A673 (cell line): ENCODE data around the gene PRUNE2. TPM values are rescaled to one million over a fixed set of nuclear protein-coding genes. Genes with fewer than 3 reads are reported as not detected.

Experiments used
- BruUV-seq: library from RNA; stranded (reverse); fragments of 400-500 nt; replicated peaks from 2 replicates; lab custom pipeline; 2021; lab: Mats Ljungman, UMichigan
- CTCF ChIA-PET: fragments of 300-600 bp; sonication (Branson Sonifier 250); formaldehyde crosslinking; loops from one replicate; lab custom pipeline; 2022; ENCODE audit warnings: antibody characterized with exemption; lab: Charles Lee
- POLR2A ChIA-PET: fragments of 300-600 bp; sonication (Branson Sonifier 250); formaldehyde crosslinking; loops from one replicate; lab custom pipeline; 2022; ENCODE audit warnings: antibody characterized with exemption; ENCODE audit not compliant: low non-redundant PET; lab: Charles Lee
- DNase-seq: peaks from one replicate; pipeline ENCODE4 v3.0.0-alpha.2; 2015; ENCODE audit warnings: low spot score
- H3K27ac ChIP-seq: fragments of 200-600 bp; sonication (generic); 2 replicates; pipeline ENCODE4 v1.5.1; 2016; ENCODE audit warnings: mixed run types, low read depth, mild to moderate bottlenecking, mixed read lengths, antibody characterized with exemption, low read length; ENCODE audit not compliant: poor library complexity, severe bottlenecking
- H3K27me3 ChIP-seq: fragments of 200-600 bp; sonication (generic); replicated peaks from 2 replicates; pipeline ENCODE4 v1.6.1; 2017; ENCODE audit warnings: mixed run types, low read depth, mild to moderate bottlenecking, mixed read lengths, antibody characterized with exemption, low read length; ENCODE audit not compliant: insufficient read depth, poor library complexity
- H3K36me3 ChIP-seq: fragments of 200-600 bp; sonication (generic); 2 replicates; pipeline ENCODE4 v1.6.1; 2016; ENCODE audit warnings: mixed run types, mild to moderate bottlenecking, mixed read lengths, antibody characterized with exemption, low read length; ENCODE audit not compliant: insufficient read depth, poor library complexity, severe bottlenecking
- H3K4me1 ChIP-seq: fragments of 200-600 bp; sonication (generic); 2 replicates; pipeline ENCODE4 v1.6.1; 2017; ENCODE audit warnings: mixed run types, mild to moderate bottlenecking, mixed read lengths, antibody characterized with exemption, low read length; ENCODE audit not compliant: insufficient read depth, poor library complexity, severe bottlenecking
- H3K4me3 ChIP-seq: fragments of 200-600 bp; sonication (generic); 2 replicates; pipeline ENCODE4 v1.5.1; 2016; ENCODE audit warnings: low read depth, mixed run types, mild to moderate bottlenecking, mixed read lengths, low read length; ENCODE audit not compliant: poor library complexity, severe bottlenecking
- H3K9me3 ChIP-seq: fragments of 200-600 bp; sonication (generic); 2 replicates; pipeline ENCODE4 v1.6.1; 2016; ENCODE audit warnings: mixed run types, low read depth, mild to moderate bottlenecking, mixed read lengths, antibody characterized with exemption, low read length; ENCODE audit not compliant: poor library complexity, severe bottlenecking
- EZH2 ChIP-seq: fragments of 200-600 bp; sonication (generic); IDR thresholded peaks from 2 replicates; pipeline ENCODE4 v1.6.1; 2017; ENCODE audit warnings: borderline replicate concordance, low read depth, mild to moderate bottlenecking, mixed read lengths, antibody characterized with exemption, low read length; ENCODE audit not compliant: poor library complexity, severe bottlenecking
- intact Hi-C: fragments of 100-400 bp; cut with micrococcal nuclease; formaldehyde crosslinking; loops from one replicate; pipeline ENCODE4 v1.10.0; 2022; ENCODE audit not compliant: unreplicated experiment
- total RNA-seq: library from RNA; stranded (reverse); gene quantifications from 2 replicates; pipeline ENCODE4 v1.2.3, GENCODE V29; 2021
- TF ChIP-seq, protein P1 (sequence below): fragments of 300-800, 200-600 bp; sonication (generic); conservative IDR thresholded peaks from 2 replicates; pipeline ENCODE4 v1.5.1; 2017; ENCODE audit warnings: low read depth, mild to moderate bottlenecking, antibody characterized with exemption, low read length, moderate library complexity, mixed read lengths

The PRUNE2 gene
- total RNA-seq, 1 experiment from 2014 or later, result not detected

DNA sequence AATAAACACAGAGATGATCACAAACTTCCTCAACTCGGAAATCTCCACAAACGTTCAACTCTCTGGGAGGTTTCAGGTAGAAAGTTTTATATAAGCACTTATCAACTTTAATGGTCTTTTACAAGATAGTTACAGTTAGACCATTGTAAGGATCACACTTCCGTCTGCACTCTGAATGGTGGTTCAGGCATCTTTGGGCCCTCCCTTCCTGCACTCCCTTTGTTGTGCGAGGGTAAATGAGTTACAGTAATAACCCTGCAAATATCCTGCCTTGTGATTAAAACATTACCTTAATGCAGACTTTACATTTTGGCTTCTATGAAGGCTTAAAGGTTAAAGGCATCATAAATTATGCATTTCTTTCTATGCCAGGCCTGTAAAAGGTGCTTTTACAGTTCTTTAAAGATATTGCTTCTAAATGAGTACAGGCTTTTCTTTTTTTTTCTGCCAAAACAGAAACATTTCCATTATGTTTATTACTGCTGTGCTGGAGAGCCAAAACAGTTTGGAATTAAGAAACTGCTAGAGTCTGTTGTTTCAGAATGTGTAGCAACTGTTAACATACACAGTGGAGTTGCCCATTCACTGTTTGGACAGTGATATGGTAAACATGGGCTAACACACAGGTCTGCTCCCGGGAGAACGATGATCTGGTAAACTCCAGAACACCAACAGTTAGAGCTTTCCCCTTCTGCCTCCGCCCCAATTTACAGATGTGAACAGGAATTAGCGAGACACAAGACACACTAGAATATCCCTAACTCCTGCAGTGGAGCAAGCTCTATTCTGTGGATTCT is 1.1 kb downstream of the PRUNE2 start:
- Histone ChIP-seq H3K4me3 (no peak overlapping the region), H3K4me1 (no peaks in the 10 kb centered on the region), H3K9me3 (no peaks in the 10 kb centered on the region), H3K36me3 (no peaks in the 10 kb centered on the region), H3K27me3 (peaks cover 86% of the 10 kb centered on the region), H3K27ac (no peak overlapping the region)
- no TSS peak for BruUV-seq
- intact Hi-C loops, result no loop called here
- no peak for DNase-seq
- TF ChIP-seq, protein P1, sequence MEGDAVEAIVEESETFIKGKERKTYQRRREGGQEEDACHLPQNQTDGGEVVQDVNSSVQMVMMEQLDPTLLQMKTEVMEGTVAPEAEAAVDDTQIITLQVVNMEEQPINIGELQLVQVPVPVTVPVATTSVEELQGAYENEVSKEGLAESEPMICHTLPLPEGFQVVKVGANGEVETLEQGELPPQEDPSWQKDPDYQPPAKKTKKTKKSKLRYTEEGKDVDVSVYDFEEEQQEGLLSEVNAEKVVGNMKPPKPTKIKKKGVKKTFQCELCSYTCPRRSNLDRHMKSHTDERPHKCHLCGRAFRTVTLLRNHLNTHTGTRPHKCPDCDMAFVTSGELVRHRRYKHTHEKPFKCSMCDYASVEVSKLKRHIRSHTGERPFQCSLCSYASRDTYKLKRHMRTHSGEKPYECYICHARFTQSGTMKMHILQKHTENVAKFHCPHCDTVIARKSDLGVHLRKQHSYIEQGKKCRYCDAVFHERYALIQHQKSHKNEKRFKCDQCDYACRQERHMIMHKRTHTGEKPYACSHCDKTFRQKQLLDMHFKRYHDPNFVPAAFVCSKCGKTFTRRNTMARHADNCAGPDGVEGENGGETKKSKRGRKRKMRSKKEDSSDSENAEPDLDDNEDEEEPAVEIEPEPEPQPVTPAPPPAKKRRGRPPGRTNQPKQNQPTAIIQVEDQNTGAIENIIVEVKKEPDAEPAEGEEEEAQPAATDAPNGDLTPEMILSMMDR, result no peak
- no peak for TF ChIP-seq EZH2
- ChIA-PET POLR2A (no interaction called here), CTCF (no interaction called here)

DNA sequence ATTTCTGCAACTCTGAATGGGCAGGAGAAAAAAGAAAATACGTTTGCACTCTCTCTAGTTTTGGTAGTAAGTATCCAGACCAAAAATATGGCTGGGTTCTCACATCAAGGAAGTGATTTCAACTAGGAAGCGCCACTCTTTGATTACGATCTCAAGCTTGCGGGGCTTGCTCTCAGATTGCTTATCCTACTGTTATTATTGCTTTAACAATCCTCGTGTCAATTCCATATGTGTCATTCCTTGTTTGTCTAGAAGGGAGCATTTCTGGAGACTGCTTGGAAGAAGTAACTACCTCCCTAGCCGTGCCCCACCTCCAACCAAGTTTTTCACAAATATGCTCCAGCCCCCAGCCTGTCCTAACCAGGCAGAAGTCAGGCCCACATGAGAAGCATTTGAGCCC is 3.5 kb downstream of the PRUNE2 start:
- TF ChIP-seq EZH2, result no peak
- TF ChIP-seq, protein P1, result no peak
- Histone ChIP-seq H3K36me3 (no peaks in the 10 kb centered on the region), H3K4me3 (no peak overlapping the region), H3K27ac (no peak overlapping the region), H3K27me3 (peaks cover 92% of the 10 kb centered on the region), H3K9me3 (no peaks in the 10 kb centered on the region), H3K4me1 (no peaks in the 10 kb centered on the region)
- ChIA-PET CTCF (no interaction called here), POLR2A (no interaction called here)
- no TSS peak for BruUV-seq
- intact Hi-C loops, result no loop called here
- DNase-seq, result no peak

DNA sequence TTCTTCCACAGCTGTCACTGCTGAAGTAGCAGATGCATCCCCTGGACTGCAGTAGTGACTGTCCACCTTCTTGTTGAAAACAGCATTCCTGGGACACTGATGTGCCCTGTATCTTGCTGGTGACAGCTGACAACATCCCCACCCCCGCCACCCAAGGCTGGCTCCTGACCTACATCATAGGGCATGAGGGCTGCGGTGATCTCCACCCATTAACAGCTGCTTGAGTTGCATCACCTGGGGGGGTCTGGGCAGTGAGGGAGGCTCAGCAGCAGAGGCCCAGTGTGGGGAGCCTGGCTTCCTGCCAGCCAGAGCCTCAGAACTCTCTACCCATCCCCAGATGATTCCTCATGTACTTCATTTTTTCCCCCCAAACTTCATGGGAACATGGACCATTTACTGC is 4.1 kb downstream of the PRUNE2 start:
- BruUV-seq, result no TSS peak
- ChIA-PET CTCF (no interaction called here), POLR2A (no interaction called here)
- Histone ChIP-seq H3K4me1 (no peaks in the 10 kb centered on the region), H3K9me3 (no peaks in the 10 kb centered on the region), H3K36me3 (no peaks in the 10 kb centered on the region), H3K4me3 (no peak overlapping the region), H3K27ac (no peak overlapping the region), H3K27me3 (peaks cover 86% of the 10 kb centered on the region)
- intact Hi-C loops, result no loop called here
- TF ChIP-seq, protein P1, result no peak
- TF ChIP-seq EZH2, result no peak
- no peak for DNase-seq
